Inflammatory macrophage treated with lipopolysaccharide for 4 hours (primary cell): ENCODE results near the gene RNF214.
"Not testable (repeated sequence)": the region's sequence is repeated elsewhere in the genome, so short reads cannot be mapped to it uniquely, and the experiment has no call there.

Experiments used
- DNase-seq: peaks from one replicate; pipeline ENCODE4 v3.0.0-alpha.2; 2020

The RNF214 gene

DNA sequence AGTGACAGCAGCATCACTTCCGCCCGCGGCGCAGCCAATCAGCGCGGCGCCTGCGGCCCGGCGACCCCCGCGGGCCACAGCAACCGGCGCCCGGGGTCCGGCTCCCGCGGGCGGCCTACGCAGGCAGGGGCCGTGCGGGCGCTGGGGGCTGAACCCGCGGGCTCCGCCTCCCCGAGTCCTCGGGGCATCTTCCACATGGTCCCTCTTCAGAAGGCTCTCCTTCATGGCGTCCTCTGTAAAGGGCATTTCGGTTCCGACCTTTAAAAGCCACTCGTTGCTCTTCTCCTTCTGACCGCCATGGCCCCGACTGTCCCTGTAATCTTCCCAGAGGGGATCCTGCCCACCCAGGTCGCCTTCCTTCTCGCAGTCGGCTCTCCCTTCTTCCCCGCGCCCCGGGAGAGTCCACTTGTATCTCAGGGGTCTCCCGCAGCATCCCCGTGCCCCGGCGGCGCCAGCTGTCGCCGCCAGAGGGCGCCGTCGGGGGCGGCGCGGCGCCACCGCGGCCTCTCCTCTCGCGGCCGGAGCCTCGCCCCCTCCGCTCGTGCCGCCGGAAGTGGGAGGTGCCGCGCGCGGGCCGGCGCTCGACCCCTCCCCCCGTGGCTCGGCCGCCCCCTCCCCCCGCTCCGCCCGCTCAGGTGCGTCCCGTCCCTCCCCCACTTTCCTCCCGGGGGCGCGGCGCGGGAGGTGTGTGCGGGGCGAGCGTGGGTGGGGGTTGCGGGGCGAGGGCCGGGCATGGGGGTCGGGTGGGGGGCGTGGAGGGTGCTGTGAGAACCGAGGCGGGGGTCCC, at the start of gene RNF214:
RNF214 (plus strand) TSS at position 580 of the 787 bp plus-strand sequence. CDS start 1,602 bp downstream, outside the sequence.
- DNase-seq, result peak; percentile 77

DNA sequence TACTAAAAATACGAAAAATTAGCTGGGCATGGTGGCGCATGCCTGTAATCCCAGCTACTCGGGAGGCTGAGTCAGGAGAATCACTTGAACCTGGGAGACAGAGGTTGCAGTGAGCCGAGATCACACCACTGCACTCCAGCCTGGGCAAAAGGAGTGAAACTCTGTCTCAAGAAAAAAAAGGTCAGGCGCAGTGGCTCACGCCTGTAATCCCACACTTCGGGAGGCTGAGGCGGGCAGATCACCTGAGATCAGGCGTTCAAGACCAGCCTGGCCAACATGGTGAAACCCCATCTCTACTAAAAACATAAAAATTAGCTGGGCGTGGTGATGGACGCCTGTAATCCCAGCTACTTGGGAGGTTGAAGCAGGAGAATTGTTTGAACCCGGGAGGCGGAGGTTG, 49.3 kb upstream of the RNF214 start:
- DNase-seq, result not testable (repeated sequence)

DNA sequence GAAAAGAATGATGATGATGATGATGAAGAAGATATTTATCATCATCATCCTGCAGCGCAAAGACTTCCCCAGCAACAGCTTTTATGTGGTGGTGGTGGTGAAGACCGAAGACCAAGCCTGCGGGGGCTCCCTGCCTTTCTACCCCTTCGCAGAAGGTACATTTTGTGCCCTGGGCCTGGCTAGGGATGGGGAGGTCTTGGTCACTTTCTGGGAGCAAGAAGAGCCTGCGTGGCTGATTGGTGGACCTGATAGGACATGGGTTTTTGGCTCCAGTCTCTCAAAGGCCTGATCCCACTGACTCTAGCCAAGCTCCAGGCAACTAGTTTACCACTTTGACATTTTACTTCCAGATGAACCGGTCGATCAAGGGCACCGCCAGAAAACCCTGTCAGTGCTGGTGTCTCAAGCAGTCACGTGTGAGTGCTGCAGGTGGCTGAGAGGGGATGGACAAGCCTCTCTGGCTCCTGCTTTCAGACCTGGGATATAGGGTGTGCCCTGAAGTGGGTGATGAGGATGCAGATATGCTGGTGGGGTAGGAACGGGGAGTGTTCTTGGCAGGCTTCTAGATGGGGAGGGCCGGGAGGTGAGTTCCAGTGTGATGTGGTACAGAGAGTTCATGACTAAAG, 48.6 kb upstream of the RNF214 start:
- DNase-seq, result no peak

- DNase-seq, result peak; percentile 75
These were observed 46.6 kb upstream of the RNF214 start for GRCh38 chr11:117185736-117186430.

- no peak for DNase-seq
These were observed 46.1 kb upstream of the RNF214 start for GRCh38 chr11:117186431-117186761.

DNA sequence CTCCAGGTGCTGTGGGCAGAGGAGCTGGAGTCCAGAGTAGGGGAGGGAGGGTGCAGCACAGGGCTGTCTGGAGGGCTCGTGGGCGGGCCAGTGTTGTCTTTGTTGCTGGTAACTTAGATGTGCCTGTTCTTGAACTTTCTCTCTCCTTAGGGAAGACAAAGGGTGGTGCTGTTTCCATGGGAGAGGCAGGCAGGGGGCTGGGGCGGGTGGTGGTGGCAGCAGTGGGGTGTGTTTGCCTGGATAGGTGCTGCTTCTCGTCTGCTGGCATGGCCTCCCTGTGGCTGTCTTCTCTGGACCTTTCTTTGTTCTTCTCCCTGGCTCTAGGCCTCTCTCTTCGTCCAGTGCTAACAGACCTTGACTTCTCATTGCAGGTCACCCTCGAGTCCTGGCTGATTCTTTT, 45.5 kb upstream of the RNF214 start:
- no peak for DNase-seq

DNA sequence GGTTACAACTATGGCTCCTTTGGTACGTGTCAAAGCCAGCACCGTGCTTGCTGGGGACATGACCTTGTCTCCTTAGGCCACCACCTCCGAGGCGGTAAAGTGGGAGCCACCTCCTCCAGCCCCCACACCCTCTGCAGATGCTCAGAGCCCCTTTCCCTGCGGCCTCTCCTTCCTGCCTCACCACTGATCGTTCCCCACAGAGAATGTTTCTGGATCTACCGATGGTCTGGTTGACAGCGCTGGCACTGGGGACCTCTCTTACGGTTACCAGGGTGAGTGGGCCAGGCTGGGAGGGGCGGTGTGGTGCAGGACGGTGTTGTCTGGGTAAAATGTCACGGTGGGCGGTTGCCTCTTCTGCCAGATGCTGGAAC, 45.1 kb upstream of the RNF214 start:
- DNase-seq, result no peak

DNA sequence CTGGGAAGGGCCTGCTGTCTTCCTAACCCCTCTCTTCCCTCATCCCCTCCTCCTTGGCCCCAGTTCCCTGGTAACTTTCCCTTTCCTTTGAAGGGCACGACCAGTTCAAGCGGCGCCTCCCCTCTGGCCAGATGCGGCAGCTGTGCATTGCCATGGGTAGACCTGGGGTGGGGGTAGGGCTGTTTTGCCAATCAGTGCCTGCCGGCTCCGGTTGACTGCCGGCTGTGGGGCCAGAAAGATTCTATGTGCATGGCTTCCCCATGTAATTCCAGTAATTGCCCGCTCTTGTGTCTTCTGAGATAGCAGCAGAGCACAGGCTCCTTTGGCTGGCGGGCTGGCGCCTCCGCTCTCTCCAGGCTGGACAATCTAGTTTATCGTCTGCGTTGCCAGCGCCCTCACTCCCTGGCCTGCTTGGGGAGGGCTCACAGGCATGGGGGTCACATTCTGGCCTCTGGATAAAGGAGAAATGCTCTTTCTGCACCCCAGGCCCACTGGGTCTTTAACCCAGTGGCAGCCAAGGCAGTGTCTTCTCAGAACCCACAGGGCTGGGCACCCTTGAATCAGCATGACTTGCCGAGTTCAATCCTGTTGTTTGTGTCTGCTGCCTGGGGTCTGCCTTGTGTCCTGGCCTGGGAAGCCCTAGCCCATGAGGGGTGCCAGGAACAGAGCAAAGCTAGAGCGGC, 44.5 kb upstream of the RNF214 start:
- DNase-seq, result no peak

DNA sequence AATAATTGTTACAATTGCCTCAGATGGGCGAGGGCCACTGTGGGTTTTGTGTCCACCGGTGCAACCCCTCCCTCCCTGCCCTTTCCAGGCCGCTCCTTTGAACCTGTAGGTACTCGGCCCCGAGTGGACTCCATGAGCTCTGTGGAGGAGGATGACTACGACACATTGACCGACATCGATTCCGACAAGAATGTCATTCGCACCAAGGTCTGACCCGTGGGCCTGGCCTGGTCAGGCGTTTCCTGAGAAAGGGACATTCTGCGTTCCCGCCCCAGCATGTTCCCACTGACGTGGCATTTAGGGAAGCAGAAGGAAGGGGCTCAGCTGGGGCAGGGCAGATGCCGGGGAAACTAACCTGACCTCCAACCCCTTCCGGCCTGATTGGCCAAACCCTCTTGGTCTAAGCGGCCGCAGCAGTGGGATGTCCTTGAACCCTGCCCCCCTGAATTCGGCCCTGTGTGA, 43.8 kb upstream of the RNF214 start:
- DNase-seq, result peak; percentile 86

DNA sequence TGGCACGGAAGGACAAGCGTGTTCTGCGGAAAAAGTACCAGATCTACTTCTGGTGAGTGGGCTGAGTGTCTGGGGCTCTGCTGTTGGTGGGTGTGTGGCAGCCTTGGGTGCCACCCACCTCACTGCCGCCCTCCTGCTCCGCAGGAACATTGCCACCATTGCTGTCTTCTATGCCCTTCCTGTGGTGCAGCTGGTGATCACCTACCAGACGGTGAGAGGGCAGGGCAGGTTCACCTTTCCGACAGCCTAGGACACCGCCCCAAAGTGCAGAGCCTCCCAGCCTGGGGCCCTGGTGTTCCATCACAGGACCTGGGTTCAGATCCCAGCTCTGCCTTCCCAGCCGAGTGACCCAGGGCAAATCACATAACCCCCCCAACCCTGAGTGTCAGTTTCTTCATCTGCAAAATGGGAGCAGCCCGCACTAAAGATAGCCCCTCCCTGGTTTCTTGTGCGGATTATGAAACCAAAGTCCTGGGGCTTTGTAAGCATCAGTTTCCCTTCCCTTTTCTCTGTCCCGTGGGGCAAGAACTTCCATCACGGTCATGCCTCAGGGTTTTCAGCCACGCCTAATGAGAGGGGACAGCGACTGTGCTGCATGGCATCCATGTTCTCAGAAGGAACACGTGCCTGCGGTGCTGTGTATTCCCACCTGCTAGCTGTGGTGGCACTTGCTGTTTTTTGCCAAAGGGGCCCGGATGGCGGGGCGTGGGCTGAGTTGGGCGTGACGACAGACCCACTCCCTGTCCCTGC, 43.1 kb upstream of the RNF214 start:
- peak; percentile 98 for DNase-seq

DNA sequence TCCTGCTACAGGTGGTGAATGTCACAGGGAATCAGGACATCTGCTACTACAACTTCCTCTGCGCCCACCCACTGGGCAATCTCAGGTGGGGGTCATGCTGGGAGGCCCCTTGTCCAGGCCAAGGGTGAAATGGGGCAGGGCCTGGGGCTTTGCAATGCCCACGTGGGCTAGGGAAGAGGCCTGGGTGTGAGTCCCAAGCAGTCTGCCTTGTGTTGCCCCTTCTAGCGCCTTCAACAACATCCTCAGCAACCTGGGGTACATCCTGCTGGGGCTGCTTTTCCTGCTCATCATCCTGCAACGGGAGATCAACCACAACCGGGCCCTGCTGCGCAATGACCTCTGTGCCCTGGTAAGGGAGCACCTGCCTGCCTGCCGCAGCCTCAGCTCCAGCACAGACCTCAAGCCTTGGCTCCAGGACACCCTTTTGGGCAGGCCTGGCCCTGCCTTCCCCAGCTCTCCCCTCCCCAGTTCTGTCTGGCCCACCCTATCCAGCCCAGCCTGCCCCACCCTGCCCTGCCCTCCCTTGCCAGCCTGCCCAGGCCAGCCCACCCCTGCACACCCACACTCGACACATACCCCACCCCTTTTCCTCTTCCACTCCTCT, 42.4 kb upstream of the RNF214 start:
- no peak for DNase-seq

- no peak for DNase-seq
These were observed 40.6 kb upstream of the RNF214 start for GRCh38 chr11:117191680-117192400.

- no peak for DNase-seq
These were observed 40.0 kb upstream of the RNF214 start for GRCh38 chr11:117192401-117192875.

DNA sequence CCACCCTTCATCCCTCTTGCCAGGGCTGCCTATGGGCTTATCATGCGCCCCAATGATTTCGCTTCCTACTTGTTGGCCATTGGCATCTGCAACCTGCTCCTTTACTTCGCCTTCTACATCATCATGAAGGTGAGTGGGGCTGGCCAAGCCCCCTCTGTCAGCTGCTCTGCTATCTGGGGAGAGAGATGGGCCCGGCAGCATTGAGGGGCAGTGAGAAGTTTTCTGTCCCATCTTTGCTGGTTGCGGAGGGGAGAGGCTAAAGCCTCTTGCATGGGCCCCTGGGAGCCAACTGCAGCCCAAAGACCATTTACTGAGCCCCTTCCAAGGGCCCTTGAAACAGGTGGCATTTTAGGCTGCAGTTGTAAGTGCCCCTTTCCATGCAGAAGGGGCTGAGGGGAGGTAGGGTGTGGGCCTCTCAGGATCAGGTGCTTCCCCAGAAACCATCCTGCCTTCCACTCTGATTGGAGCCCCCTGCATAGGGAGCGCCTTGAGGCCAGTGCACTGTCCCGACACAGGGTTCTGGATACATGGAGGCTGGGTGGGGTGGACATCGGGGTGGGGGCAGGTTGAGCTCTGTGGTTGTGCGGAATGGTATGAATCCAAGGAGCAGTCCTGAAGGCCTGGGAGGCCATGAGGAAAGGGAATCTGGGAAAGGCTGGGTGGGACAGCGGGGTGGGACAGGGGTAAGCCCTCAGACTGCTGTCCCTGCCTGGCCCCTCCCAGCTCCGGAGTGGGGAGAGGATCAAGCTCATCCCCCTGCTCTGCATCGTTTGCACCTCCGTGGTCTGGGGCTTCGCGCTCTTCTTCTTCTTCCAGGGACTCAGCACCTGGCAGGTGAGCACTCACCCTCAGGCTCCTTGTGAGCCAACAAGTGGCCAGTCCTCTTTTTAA, 39.1 kb upstream of the RNF214 start:
- no peak for DNase-seq

GRCh38 chr11:117194267-117194666, 38.2 kb upstream of the RNF214 start:
- no peak for DNase-seq

DNA sequence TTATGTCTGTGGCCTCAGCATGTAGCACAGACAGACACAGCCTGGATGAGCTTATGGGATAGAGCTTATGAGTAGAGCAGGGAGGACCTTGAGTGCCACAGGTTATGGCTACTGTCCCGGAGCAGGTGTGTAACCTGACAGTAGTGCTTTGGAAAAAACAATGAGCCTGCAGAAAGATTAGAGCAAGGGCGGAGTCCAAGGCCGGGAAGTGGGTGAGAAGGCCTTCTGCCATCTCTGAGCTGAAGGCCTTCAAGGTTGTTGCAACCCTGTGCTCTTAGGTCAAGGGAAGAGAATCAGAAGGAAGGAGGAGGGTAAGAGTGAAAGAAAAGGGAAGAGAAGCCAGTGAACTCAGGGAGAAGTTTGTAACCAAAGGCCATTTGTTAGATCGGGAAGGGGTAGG, 37.2 kb upstream of the RNF214 start:
- DNase-seq, result no peak

DNA sequence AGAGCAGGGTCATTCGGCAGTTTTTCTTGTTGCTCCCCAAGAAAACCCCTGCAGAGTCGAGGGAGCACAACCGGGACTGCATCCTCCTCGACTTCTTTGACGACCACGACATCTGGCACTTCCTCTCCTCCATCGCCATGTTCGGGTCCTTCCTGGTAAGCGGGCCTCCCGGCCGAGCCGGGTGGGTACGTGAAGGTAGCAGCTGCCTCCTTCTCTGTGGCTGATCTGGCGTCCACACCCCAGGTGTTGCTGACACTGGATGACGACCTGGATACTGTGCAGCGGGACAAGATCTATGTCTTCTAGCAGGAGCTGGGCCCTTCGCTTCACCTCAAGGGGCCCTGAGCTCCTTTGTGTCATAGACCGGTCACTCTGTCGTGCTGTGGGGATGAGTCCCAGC, 36.7 kb upstream of the RNF214 start:
- no peak for DNase-seq

GRCh38 chr11:117197006-117197405, 35.5 kb upstream of the RNF214 start:
- DNase-seq, result no peak

- DNase-seq, result no peak
These were observed 34.7 kb upstream of the RNF214 start for GRCh38 chr11:117197516-117198456.
